GM12872 (cell line): ENCODE measurements around the gene DHX35.

Experiments used
- TF ChIP-seq, protein P1 (sequence below): IDR thresholded peaks from 3 replicates; pipeline ENCODE4 v1.5.1; 2011; ENCODE audit warnings: low read depth, mild to moderate bottlenecking, low read length, moderate library complexity; ENCODE audit not compliant: insufficient read depth

The DHX35 gene

DNA sequence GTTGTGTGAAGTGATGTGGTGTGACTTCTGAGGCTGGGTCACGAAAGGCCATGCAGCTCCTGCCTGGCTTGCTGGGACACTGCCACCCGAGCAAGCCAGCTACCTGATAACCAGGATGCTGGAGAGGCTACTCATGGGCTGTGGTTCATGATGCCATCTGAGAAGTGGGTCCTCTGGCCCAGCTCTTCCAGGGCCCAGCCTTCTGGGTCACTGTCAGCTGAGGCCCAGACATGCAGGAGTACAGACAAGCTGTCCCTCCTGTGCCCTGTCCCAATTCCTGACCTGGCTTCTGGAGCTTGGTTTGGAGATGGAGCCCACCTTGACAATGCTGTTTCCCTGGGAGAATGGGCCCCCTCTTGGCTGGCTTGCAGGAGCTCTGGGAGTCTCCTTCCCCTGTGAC is 87.0 kb downstream of the DHX35 start:
- TF ChIP-seq, protein P1, sequence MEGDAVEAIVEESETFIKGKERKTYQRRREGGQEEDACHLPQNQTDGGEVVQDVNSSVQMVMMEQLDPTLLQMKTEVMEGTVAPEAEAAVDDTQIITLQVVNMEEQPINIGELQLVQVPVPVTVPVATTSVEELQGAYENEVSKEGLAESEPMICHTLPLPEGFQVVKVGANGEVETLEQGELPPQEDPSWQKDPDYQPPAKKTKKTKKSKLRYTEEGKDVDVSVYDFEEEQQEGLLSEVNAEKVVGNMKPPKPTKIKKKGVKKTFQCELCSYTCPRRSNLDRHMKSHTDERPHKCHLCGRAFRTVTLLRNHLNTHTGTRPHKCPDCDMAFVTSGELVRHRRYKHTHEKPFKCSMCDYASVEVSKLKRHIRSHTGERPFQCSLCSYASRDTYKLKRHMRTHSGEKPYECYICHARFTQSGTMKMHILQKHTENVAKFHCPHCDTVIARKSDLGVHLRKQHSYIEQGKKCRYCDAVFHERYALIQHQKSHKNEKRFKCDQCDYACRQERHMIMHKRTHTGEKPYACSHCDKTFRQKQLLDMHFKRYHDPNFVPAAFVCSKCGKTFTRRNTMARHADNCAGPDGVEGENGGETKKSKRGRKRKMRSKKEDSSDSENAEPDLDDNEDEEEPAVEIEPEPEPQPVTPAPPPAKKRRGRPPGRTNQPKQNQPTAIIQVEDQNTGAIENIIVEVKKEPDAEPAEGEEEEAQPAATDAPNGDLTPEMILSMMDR = no peak

DNA sequence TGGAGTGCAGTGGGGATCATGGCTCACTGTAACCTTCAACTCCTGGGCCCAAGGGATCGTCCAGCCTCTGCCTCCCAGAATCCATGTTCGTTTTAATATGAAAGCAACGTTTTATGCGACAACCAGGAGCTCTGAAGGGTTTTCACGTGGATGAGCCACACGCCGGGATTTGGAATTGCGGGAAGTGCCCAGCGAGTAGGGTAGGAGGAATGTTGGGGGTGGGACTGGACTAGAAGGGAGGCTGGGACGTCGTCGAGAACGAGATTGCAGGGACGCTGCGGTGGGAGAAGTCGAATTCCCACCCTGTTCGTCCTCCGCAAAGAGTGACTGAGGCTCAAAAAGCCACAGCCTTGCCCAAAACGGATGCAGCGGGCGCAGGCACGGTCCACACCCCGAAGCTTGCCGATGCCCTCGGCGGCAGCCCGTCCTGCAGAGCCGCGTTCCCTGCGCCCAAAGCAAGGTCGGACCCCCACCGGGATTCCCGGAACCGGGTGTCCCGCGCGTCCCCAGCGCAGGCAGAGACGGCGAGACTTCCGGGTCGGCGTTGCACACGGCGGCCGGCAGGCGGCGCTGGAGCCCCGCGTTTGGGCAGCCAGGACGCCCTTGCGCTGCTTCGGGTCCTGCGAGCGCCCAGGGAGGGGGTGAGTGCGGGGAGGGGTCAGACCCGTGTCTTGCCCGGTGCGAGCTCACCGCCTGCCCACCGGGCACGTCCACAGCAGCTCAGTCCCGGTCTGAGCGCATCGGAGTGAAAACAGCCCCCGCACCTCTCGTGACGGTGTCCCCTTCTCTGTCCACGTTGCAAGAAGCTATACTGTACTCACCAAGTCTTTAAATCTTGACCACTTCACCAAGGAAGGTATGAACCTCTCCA is 87.8 kb downstream of the DHX35 start:
- TF ChIP-seq, protein P1 = peak; percentile 99

DNA sequence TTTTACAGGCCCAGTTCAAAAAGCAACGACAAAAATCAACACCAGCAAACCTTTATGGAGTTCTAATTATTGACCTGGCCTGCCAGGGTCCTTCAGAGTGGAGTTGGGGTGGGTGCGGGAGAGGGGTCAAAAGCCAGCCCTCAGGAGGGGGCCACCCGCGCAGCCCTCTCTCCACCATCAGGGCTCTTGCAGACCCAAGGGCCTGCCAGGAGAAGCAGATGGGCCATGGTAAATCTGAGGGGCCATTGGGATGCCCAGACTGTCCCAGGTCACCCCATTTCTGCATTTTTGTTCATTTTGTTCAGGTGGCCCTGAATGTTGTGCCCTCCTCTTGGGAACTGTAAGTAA is 88.4 kb downstream of the DHX35 start:
- TF ChIP-seq, protein P1 = no peak

DNA sequence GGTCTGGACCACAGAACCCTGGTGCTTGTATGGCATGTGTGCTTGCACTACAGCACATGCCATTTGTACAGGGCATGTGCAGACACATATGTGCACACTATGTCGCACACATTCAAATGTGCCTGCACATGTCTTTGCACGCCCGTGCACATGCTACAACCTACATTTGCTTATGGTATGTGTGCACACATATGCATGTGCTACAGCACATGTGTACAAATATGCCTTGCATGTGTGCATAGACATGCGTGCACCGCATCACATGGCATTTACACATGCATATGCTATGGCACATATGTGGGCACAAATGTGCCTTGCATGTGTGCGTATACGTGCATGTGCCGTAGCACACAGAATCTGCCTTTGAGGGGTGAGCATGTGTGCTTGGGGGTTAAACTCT is 90.5 kb downstream of the DHX35 start:
- TF ChIP-seq, protein P1 = no peak

DNA sequence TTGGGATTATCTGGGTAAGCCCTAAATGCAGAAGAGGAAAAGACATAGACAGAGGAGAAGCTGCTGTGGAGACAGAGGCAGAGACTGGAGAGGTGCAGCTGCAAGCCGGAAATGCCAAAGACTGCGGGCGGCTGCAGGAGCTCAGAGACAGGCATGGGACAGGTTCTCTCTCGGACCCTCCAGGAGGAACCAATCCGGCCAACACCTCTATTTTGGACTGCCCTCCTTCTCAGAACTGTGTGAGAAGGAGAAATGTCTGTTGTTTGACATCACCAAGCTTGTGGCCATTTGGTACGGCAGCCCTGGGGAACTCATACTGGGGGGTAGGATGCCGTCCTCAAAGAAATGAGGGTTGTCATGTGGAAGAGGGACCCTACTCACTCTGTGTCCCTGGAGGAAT is 95.0 kb downstream of the DHX35 start:
- TF ChIP-seq, protein P1 = no peak

DNA sequence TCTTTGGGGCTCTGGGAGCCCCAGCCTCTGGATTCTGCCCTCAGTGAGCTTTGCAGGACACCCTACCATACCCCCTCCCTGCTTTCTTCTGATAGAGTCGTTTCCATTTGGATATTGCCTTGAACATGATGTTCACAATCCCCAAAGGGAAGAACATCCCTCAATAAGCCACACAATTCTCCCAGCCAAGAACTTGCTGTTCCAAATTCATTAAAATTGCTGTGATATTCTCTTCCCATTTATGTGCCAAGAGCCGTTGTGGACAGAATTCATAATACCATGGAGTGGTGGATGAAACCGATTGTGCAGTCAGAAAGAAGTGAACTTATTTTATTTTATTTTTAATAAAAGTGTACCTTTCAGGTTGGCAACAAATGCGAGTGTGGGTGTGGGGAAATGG is 95.8 kb downstream of the DHX35 start:
- TF ChIP-seq, protein P1 = no peak

DNA sequence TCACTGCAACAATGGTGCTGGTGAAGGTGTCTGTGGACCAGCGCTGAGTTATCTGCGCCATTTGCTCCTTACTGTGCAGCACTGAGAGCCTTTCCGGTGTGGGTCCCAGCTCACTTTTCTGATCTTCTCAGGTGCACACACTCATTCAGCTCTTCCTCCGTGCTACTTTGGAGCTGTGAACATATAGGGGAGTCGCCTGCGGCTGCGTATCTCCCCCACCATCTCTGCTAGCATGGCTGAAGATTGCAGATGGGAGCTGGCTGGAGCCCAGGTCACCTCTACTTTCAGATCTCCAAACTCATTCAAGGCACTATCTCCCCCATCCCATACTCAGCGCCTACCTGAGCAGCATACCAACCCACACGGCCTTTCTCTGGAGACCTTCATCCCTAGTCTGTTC is 96.9 kb downstream of the DHX35 start:
- TF ChIP-seq, protein P1 = no peak
